Mucosa of rectum (tissue), 2 donors: ENCODE measurements around the gene DHCR24.

ENCODE experiments used
- H3K27ac ChIP-seq, 2 donors: one replicate each; pipeline ENCODE4 v1.7.0; 2013; ENCODE audit warnings: inconsistent platforms in 2 of 2, low read depth in 2 of 2, low read length in 2 of 2
- H3K27me3 ChIP-seq, 2 donors: one replicate each; pipeline ENCODE4 v1.7.0; 2013; ENCODE audit warnings: low read length in 2 of 2; ENCODE audit not compliant: control insufficient read depth in 2 of 2, insufficient read depth in 2 of 2
- H3K36me3 ChIP-seq, 2 donors: one replicate each; pipeline ENCODE4 v1.7.0; 2013; ENCODE audit warnings: low read length in 2 of 2; ENCODE audit not compliant: control insufficient read depth in 2 of 2, insufficient read depth in 2 of 2
- H3K4me1 ChIP-seq, 2 donors: one replicate each; pipeline ENCODE4 v1.7.0; 2013; ENCODE audit warnings: low read length in 2 of 2, mild to moderate bottlenecking in 1 of 2; ENCODE audit not compliant: control insufficient read depth in 2 of 2, insufficient read depth in 2 of 2
- H3K4me3 ChIP-seq, 2 donors: one replicate each; pipeline ENCODE4 v1.7.0; 2013; ENCODE audit warnings: low read length in 2 of 2
- H3K9ac ChIP-seq, 2 donors: one replicate each; pipeline ENCODE4 v1.7.0; 2013; ENCODE audit warnings: low read length in 2 of 2, low read depth in 1 of 2, mild to moderate bottlenecking in 1 of 2
- H3K9me3 ChIP-seq, 2 donors: one replicate each; pipeline ENCODE4 v1.7.0; 2013; ENCODE audit warnings: low read length in 2 of 2; ENCODE audit not compliant: control insufficient read depth in 2 of 2
- donor health status: healthy.
- donor health status: Normal muscosa, but diverticular disease.

DHCR24 gene

DNA sequence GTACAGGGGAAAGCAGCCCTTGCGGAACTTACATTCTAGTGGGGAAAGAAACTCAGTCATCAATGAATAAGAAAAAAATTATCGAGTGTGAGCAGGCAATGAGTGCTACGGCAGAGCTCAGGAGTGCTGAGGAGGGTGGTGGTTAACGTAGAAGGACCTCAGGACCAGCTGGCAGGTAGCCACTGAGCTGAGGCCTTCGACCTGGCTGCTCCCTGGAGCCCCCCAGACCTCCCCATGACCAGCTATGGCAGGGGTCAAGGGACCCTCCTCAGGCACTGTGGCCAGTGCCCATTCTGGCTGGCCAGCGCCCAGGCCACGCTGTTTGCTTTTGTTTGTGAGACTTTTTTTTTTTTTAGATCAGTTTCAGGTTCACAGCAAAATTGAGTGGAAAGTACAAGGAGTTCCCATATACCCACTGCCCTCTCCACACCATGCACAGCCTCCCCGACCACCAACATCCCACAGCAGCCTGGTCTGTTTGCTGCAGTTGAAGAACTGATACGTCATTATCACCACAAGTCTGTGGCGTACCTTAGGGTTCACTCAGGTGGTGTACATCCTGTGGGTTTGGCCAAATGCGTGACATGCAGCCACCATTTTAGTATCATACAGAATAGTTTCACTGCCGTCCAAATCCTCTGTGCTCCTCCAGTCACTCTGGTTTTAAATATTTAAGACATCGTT is 74.1 kb downstream of the DHCR24 start:
- H3K4me3 ChIP-seq, result no peak overlapping the region
- H3K36me3 ChIP-seq, result no peaks in the 10 kb centered on the region
- no peaks in the 10 kb centered on the region for H3K27me3 ChIP-seq
- no peaks in the 10 kb centered on the region for H3K9me3 ChIP-seq
- no peak overlapping the region for H3K27ac ChIP-seq
- peaks cover 33 to 35% of the 10 kb centered on the region in 2 donors for H3K4me1 ChIP-seq
- no peak overlapping the region for H3K9ac ChIP-seq

DNA sequence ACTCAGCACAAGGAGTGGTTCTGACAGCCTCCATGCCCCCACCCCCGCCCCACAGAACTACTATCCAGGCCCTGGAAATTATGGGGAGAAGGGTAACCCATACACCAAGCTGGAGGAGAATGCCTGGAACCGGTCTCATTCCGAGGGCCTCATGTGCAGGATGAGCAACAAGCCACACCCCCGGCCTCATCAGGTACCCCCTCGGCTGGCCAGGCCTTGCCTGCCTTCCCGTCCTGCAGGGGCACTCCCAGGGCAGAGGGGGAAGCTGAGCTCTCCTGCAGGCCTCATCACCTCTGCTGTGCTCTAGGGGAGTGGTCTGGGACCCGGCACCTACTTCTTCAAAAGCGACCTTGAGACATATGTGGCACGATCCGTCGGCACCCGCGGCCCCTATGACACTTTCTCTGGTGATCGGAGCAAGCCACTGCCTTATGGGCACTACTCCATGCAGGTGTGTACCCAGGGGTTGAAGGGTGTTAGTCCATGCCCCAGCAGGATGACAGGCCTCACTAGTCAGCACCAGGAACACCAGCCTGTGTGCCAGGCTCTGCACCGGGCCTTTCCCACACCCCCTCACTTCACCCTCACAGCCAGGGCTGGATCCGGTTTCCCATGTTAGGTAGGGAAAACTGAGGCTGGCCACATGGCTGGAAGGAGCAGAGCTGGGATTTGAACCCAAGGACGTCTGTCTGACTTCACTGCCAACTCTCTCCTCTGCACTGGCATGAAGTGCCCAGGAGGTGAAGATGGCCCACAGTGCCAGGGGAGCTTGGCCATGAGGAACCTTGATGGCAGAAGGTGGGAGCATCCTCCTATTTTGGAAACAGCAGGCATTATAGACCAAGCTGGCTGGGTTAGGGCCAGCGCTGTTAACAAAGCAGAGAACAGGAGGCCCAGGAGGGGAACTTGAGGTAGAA is 75.0 kb downstream of the DHCR24 start:
- H3K36me3 ChIP-seq, result no peaks in the 10 kb centered on the region
- no peak overlapping the region for H3K9ac ChIP-seq
- H3K4me1 ChIP-seq, result peaks cover 36 to 44% of the 10 kb centered on the region in 2 donors

DNA sequence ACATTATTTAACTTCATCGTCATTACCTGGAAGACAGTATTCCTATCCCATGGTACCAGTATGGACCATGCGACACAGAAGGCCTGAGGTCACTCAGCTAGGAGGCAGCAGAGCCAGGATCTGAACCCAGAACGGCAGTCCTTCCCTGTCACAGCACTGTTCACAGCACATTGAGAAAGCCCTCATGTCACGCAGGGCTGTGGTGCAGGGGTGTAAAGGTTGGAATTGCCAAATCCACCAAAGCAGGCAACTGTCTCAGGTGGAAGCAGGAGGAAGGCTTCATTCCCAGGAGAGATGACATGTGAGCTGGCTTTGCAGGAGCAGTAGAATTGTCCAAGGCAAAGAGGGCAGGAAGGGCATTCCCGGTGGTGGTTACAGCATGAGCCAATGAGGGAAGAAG is 75.9 kb downstream of the DHCR24 start:
- H3K4me3 ChIP-seq, result no peak overlapping the region
- no peak overlapping the region for H3K27ac ChIP-seq
- H3K36me3 ChIP-seq, result no peaks in the 10 kb centered on the region
- H3K9ac ChIP-seq, result no peak overlapping the region
- no peaks in the 10 kb centered on the region for H3K9me3 ChIP-seq
- H3K4me1 ChIP-seq, result peaks cover 34 to 39% of the 10 kb centered on the region in 2 donors
- no peaks in the 10 kb centered on the region for H3K27me3 ChIP-seq

More for the DNA sequence above, 75.0 kb downstream of the DHCR24 start:
- no peaks in the 10 kb centered on the region for H3K27me3 ChIP-seq
- no peak overlapping the region for H3K4me3 ChIP-seq
- H3K27ac ChIP-seq, result no peak overlapping the region
- no peaks in the 10 kb centered on the region for H3K9me3 ChIP-seq

DNA sequence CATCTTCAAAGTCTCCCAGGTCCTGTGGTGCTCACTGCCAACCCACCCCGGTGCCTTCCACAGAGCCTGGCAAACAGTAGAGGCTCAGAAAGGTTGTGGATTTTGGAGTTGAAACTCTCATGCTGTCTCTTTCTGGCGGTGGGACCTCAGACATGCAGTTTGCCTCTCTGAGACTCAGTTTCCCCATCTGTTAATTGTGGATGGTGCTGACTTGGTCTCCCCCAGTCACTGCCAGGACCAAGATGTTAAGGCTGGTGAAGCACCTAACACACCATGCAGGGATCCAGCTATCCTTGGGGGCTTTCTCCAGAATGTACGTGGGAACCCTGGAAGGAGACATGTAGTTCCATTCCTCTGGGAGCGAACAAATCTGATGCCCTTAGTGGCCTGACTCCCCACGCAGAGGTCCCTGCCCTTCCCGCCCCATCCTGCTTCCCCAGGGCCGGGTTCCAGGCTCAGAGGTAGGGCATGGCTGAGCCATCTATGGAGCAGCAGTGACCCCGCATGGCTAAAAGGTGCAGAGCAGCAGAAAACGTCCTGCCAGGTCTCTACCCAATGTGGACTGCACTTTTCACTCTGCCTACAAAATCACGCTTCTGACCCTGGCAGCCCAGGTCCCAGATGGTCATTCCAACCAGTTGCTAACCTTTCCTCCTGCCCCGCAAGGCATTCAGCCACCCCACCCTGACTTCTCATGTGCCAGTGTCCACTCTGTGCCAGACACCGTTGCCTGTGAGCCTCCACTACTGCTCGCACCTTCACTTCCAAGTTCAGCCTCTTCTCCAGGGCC is 76.6 kb downstream of the DHCR24 start:
- no peak overlapping the region for H3K27ac ChIP-seq
- no peak overlapping the region for H3K4me3 ChIP-seq
- H3K27me3 ChIP-seq, result no peaks in the 10 kb centered on the region
- no peaks in the 10 kb centered on the region for H3K9me3 ChIP-seq
- H3K36me3 ChIP-seq, result no peaks in the 10 kb centered on the region
- no peak overlapping the region for H3K9ac ChIP-seq
- peaks cover 33 to 36% of the 10 kb centered on the region in 2 donors for H3K4me1 ChIP-seq

DNA sequence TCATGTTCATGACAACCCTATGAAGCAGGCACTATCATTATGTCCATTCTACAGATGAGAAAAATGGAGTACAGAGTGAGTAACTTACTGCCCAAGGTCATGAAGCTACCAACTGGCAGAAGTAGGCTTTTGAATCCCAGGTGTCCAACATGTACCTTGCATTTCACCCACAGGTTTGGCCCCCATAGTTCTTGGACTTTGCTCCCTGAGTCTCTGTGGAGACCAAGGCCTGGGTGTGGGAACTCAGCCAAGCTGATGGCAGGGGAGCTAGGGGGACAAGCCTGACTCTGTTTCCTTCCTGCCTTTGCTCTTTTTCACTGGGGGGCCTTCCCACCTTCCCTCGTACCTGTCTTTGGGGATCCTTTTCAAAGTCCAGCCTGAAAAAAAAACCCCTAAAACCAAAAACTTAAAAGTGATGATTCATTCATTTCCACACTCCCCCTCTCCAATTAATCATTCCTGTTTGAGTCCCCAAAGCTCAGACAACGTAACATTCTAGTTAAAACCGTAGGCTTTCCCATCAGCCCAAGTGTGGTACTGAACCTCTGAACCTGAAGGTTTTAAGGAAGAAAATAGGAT is 77.4 kb downstream of the DHCR24 start:
- Histone ChIP-seq H3K4me3 (no peak overlapping the region), H3K4me1 (peaks cover 33 to 36% of the 10 kb centered on the region in 2 donors), H3K9me3 (no peaks in the 10 kb centered on the region), H3K27me3 (no peaks in the 10 kb centered on the region), H3K27ac (no peak overlapping the region), H3K9ac (no peak overlapping the region), H3K36me3 (no peaks in the 10 kb centered on the region)

DNA sequence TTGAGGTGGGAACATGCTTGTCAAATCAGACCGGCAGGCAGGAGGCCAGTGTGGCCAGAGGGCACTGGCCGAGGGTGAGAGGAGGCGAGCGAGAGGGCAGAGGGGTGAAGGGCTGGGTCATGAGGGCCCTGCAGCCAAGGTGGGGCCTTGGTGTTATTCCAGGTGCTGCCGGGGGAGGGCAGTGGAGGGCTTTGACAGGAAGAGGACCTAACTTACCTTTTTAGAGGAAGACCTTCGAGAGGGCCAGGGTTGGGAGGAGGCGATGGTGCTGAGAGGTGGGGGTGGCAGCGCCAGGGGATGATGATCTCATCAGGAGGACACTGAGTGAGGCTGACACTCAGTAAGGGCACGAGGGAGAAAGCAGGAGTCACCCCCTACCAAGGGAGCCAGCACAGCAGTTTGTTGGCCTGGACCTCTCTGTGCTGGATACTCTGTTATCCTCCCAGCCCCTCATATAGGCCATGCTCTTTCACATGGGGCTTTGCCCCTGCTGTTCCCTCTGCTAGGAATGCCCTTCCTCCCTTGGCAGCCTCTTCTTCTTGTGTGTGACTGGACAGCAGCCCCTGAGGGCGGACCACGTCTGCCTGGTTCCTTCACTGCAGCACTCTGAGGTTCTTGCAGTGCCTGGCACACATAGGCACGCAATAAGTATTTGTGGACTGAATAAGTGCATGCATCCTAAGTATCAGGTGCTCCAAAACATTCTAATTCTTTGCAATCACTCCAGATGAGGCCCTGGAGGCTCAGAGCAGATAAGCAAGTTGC is 78.4 kb downstream of the DHCR24 start:
- no peaks in the 10 kb centered on the region for H3K36me3 ChIP-seq
- no peak overlapping the region for H3K27ac ChIP-seq
- H3K9ac ChIP-seq, result no peak overlapping the region
- H3K9me3 ChIP-seq, result no peaks in the 10 kb centered on the region
- no peak overlapping the region for H3K4me3 ChIP-seq
- H3K4me1 ChIP-seq, result peaks cover 24 to 36% of the 10 kb centered on the region in 2 donors
- H3K27me3 ChIP-seq, result no peaks in the 10 kb centered on the region

DNA sequence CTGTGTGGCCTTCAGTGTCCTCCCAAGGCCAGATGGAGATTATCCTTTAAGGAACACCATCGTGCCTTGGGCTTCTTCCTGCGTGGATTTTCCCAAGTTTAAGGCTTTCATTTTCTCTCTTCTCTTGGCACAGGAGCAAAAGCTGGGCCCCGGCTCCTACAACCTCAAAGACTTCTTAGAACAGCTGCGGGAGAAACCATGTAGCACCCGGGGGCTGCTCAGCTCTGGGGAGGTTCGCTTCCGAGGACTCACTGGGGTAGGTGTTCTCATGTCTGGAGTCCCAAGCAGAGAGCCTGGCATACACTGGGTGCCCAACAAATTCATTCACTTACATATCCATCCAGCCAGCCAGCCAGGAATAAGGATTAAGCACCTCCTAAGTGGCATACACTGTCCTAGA is 79.2 kb downstream of the DHCR24 start:
- H3K9me3 ChIP-seq, result no peaks in the 10 kb centered on the region
- H3K4me1 ChIP-seq, result peaks cover 18 to 31% of the 10 kb centered on the region in 2 donors
- H3K27me3 ChIP-seq, result no peaks in the 10 kb centered on the region
- H3K36me3 ChIP-seq, result no peaks in the 10 kb centered on the region
- no peak overlapping the region for H3K9ac ChIP-seq
- H3K4me3 ChIP-seq, result no peak overlapping the region
- peak overlapping the region in 1 of 2 donors; percentile 31 for H3K27ac ChIP-seq

DNA sequence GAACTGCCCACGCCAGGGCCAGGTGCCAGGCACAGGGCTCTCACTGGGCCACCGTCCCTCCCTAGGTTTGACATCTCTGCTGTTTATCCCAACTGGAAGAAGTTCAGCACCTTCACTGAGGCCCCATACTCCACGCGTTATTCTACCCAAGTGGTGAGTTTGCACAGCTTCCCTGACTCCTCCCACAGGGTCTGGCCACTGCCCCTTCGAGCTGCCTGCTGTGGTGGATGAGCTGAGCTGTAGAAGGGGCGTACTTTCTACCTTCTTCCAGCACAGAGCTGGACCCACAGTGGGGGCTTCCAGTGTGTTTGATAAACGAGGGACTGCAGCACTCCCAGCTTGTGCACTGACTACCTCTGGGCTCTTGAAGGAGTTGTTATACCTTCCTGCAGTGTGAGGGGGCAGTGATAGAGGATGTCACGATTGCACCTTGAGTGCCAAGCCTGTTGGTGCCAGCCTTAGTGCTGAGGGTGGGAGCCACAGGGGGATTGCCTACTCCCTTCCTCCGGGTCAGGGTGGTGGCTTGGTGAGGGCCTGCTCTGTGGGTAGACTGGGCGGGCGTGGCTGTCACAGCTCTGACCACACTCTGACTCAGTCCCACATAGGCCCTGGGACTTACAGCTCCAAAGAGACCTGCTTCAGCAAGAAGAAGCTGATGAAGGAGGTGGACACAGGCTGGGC is 79.9 kb downstream of the DHCR24 start:
- Histone ChIP-seq H3K27me3 (no peaks in the 10 kb centered on the region), H3K4me3 (no peak overlapping the region), H3K4me1 (peaks cover 18 to 31% of the 10 kb centered on the region in 2 donors), H3K27ac (peak overlapping the region in 1 of 2 donors; percentile 31), H3K9ac (no peak overlapping the region), H3K9me3 (no peaks in the 10 kb centered on the region), H3K36me3 (no peaks in the 10 kb centered on the region)

DNA sequence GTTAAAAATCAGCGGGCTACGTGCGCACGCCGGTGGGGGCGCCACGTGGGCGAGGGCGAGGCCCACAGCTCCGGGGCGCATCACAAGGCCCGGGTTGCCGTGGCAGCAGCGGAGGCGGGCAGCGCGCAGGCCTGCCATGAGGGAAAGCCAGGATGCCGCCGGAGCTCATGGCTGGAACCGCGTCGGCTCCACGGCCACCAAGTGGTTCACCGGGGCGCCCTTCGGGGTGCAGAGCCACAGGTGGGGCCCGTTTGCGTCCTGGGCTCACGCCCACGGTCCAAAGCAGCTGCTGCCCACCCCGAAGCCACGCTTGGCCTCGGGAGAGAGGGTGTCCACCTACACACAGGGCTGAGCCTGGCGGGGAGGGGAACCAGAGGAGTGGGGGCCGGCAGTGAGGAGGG is 81.0 kb downstream of the DHCR24 start:
- Histone ChIP-seq H3K9ac (no peak overlapping the region), H3K27me3 (no peaks in the 10 kb centered on the region), H3K36me3 (no peaks in the 10 kb centered on the region), H3K4me1 (peaks cover 28 to 40% of the 10 kb centered on the region in 2 donors), H3K4me3 (no peak overlapping the region), H3K9me3 (no peaks in the 10 kb centered on the region), H3K27ac (peak overlapping the region in 1 of 2 donors; percentile 81)
